NAMALWA (cell line): ENCODE data around the gene EIF2D.
"Not testable (repeated sequence)": the region's sequence is repeated elsewhere in the genome, so short reads cannot be mapped to it uniquely, and the experiment has no call there.

ENCODE experiments used
- DNase-seq: peaks from one replicate; pipeline ENCODE4 v3.0.0-alpha.2; 2015; ENCODE audit warnings: low spot score

Gene EIF2D

GRCh38 chr1:206635080-206635977 lies 23.1 kb upstream of the EIF2D start, which contains the start of gene DYRK3:
DYRK3 (plus strand) TSS chr1:206635536; CDS start chr1:206635704, 168 bp downstream.
- DNase-seq = peak; percentile 93

GRCh38 chr1:206634365-206635079 lies 22.3 kb upstream of the EIF2D start:
- DNase-seq = peak; percentile 91

- no peak for DNase-seq
Observed at GRCh38 chr1:206633708-206634121, 21.4 kb upstream of the EIF2D start.

GRCh38 chr1:206631085-206631509 lies 18.8 kb upstream of the EIF2D start:
- peak; percentile 96 for DNase-seq

- no peak for DNase-seq
Observed at GRCh38 chr1:206628916-206629315, 16.7 kb upstream of the EIF2D start.

- not testable (repeated sequence) for DNase-seq
Observed at GRCh38 chr1:206626396-206626795, 14.1 kb upstream of the EIF2D start.

GRCh38 chr1:206609229-206609991 lies 2.9 kb downstream of the EIF2D start:
- DNase-seq = peak; percentile 24

- DNase-seq = peak; percentile 69
Observed at GRCh38 chr1:206608108-206608698, 4.1 kb downstream of the EIF2D start.

- peak; percentile 75 for DNase-seq
Observed at GRCh38 chr1:206606867-206607266, 5.4 kb downstream of the EIF2D start.

GRCh38 chr1:206604861-206605260 lies 7.4 kb downstream of the EIF2D start:
- no peak for DNase-seq

GRCh38 chr1:206600527-206600926 lies 11.7 kb downstream of the EIF2D start:
- DNase-seq = no peak

GRCh38 chr1:206596319-206596666 lies 16.0 kb downstream of the EIF2D start:
- DNase-seq = no peak

GRCh38 chr1:206595581-206596318 lies 16.5 kb downstream of the EIF2D start:
- no peak for DNase-seq

GRCh38 chr1:206593351-206593925 lies 18.8 kb downstream of the EIF2D start:
- no peak for DNase-seq

GRCh38 chr1:206591696-206592095 lies 20.6 kb downstream of the EIF2D start:
- no peak for DNase-seq

GRCh38 chr1:206591226-206591625 lies 21.0 kb downstream of the EIF2D start:
- DNase-seq = no peak

- no peak for DNase-seq
Observed at GRCh38 chr1:206590025-206590758, 22.1 kb downstream of the EIF2D start.

GRCh38 chr1:206589206-206589605 lies 23.1 kb downstream of the EIF2D start:
- no peak for DNase-seq

GRCh38 chr1:206588492-206588891 lies 23.8 kb downstream of the EIF2D start:
- no peak for DNase-seq

GRCh38 chr1:206587904-206588303 lies 24.4 kb downstream of the EIF2D start:
- no peak for DNase-seq
